Measurements from ENCODE around the gene MRPL49. TPM values are rescaled to one million over a fixed set of nuclear protein-coding genes. Genes with fewer than 3 reads are reported as not detected.

MRPL49 gene
- total and polyA plus RNA-seq, 2 experiments from 2014 or later = 27.7 to 61.9 TPM

DNA sequence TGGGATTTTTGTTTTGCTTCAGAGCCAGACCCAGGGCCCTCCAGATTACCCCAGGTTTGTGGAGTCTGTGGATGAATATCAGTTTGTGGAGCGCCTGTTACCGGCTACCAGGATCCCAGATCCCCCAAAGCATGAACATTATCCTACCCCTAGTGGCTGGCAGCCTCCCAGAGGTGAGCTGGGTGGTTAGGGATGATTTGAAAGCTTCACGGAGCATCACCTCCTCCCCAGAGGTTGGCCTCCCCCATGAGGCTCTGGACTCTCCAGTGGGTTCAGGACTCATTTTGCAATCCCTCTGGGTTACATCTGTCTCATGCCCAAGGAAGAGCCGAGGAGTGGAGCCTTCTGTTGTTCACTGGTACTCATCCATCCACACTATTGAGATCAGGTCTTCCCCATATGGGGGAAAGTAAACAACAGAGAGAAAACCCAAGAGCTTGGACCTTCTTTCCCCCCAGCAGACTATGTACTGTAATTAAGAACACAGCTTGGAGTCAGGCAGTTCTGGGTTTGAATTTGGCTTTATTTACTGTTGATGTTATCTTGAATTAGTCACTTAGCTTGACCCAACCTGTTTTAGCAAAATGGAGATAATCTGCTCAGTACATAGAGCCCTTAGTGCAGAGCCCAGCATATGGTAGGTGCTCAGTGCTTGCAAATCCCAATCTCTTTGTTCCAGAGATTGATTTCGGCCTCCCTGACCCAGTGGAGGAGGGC lies 2.5 kb downstream of the MRPL49 start:
- Histone ChIP-seq H3K9me2 (ENCODE audit: insufficient read depth) (no peaks in the 10 kb centered on the region), H3K4me2 (no peak overlapping the region), H3F3A (replicated peaks; ENCODE audit: low read depth) (peaks cover 27% of the 10 kb centered on the region), H3K27me3 (ENCODE audit: insufficient read depth) (no peaks in the 10 kb centered on the region), H3K27ac (ENCODE audit: low read depth) (no peak overlapping the region), H3K36me3 (ENCODE audit: insufficient read depth) (peaks cover 20% of the 10 kb centered on the region), H4K20me1 (replicated peaks; ENCODE audit: insufficient read depth) (peaks cover 10% of the 10 kb centered on the region), H3K4me3 (no peak overlapping the region), H2AFZ (no peak overlapping the region), H3K4me1 (ENCODE audit: insufficient read depth) (peaks cover 11% of the 10 kb centered on the region), H3K79me2 (replicated peaks; ENCODE audit: insufficient read depth) (peaks cover 41% of the 10 kb centered on the region)
- Mint-ChIP-seq H3K4me3 (peak overlapping the region; percentile 52), H3K36me3 (ENCODE audit: low read depth) (peaks cover 73% of the 10 kb centered on the region), H3K4me1 (peaks cover 12% of the 10 kb centered on the region), H3K9me3 (no peaks in the 10 kb centered on the region; the same call in 2 of the 3 replicates), H3K27ac (no peak overlapping the region; the same call in 1 of the 2 replicates), H3K27me3 (ENCODE audit: insufficient read depth, low read depth, poor library complexity) (peaks cover 11% of the 10 kb centered on the region)
- ATAC-seq = no peak
- DNase-seq (ENCODE audit: low spot score) = no peak
- no peak for TF ChIP-seq ZNF331 (CRISPR knock-in tag; IDR thresholded peaks at IDR 0.05; ENCODE audit: low read depth)
- no peak for TF ChIP-seq ZNF114 (CRISPR knock-in tag; IDR thresholded peaks at IDR 0.05)
- TF ChIP-seq, protein P1, sequence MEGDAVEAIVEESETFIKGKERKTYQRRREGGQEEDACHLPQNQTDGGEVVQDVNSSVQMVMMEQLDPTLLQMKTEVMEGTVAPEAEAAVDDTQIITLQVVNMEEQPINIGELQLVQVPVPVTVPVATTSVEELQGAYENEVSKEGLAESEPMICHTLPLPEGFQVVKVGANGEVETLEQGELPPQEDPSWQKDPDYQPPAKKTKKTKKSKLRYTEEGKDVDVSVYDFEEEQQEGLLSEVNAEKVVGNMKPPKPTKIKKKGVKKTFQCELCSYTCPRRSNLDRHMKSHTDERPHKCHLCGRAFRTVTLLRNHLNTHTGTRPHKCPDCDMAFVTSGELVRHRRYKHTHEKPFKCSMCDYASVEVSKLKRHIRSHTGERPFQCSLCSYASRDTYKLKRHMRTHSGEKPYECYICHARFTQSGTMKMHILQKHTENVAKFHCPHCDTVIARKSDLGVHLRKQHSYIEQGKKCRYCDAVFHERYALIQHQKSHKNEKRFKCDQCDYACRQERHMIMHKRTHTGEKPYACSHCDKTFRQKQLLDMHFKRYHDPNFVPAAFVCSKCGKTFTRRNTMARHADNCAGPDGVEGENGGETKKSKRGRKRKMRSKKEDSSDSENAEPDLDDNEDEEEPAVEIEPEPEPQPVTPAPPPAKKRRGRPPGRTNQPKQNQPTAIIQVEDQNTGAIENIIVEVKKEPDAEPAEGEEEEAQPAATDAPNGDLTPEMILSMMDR (conservative IDR thresholded peaks at IDR 0.05; ENCODE audit: low read depth in 2 of 2) = no peak

DNA sequence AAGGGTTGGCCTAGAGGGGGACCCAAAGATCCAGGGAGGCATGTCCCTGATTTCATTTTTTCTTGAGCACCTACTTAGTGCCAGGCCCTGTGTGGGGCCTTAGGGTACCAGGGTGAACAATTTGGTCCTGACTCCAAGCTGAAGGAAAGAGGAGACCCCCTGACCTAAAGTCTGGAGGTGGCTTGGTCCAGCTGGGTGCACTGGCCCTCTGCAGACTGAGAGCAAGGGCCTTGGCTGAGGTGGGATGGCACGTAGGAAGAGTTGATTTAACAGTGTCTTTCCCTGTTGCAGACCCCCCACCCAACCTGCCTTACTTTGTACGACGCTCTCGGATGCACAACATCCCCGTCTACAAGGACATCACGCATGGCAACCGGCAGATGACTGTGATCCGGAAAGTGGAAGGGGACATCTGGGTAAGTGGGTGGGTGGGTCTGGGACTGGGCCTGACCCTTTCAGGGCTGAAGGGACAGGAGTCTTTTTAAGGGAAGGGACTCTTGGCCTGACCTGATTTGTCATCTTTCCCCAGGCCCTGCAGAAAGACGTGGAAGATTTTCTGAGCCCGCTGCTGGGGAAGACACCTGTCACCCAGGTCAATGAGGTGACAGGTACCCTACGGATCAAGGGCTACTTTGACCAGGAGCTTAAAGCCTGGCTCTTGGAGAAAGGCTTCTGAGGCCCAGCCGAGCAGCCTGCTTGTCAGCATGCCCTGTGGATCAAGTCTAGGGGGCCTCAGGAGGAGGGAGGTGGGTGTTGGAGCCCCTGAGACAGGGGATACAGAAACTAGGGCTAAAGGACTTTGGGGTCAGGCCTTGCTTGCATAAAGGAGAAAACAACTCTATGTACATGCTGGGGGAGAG lies 3.3 kb downstream of the MRPL49 start:
- peaks cover 65% of the 10 kb centered on the region for H3K36me3 Mint-ChIP-seq (ENCODE audit: low read depth)
- TF ChIP-seq, protein P2, sequence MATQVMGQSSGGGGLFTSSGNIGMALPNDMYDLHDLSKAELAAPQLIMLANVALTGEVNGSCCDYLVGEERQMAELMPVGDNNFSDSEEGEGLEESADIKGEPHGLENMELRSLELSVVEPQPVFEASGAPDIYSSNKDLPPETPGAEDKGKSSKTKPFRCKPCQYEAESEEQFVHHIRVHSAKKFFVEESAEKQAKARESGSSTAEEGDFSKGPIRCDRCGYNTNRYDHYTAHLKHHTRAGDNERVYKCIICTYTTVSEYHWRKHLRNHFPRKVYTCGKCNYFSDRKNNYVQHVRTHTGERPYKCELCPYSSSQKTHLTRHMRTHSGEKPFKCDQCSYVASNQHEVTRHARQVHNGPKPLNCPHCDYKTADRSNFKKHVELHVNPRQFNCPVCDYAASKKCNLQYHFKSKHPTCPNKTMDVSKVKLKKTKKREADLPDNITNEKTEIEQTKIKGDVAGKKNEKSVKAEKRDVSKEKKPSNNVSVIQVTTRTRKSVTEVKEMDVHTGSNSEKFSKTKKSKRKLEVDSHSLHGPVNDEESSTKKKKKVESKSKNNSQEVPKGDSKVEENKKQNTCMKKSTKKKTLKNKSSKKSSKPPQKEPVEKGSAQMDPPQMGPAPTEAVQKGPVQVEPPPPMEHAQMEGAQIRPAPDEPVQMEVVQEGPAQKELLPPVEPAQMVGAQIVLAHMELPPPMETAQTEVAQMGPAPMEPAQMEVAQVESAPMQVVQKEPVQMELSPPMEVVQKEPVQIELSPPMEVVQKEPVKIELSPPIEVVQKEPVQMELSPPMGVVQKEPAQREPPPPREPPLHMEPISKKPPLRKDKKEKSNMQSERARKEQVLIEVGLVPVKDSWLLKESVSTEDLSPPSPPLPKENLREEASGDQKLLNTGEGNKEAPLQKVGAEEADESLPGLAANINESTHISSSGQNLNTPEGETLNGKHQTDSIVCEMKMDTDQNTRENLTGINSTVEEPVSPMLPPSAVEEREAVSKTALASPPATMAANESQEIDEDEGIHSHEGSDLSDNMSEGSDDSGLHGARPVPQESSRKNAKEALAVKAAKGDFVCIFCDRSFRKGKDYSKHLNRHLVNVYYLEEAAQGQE (IDR thresholded peaks at IDR 0.05; ENCODE audit: unreplicated experiment) = no peak
- no peak for TF ChIP-seq ZNF331 (CRISPR knock-in tag; IDR thresholded peaks at IDR 0.05; ENCODE audit: low read depth)
- TF ChIP-seq NANOG (IDR thresholded peaks at IDR 0.05; ENCODE audit: borderline replicate concordance) = no peak
- no peak for TF ChIP-seq POLR2AphosphoS5 (IDR thresholded peaks at IDR 0.05; ENCODE audit: low read depth)
- TF ChIP-seq, protein P1 (conservative IDR thresholded peaks at IDR 0.05; ENCODE audit: low read depth in 2 of 2) = no peak
- TF ChIP-seq STAT1 (IDR thresholded peaks at IDR 0.05; ENCODE audit: unreplicated experiment) = no peak
- no peak for TF ChIP-seq JUNB (IDR thresholded peaks at IDR 0.05; ENCODE audit: unreplicated experiment)

More for the DNA sequence above, 3.3 kb downstream of the MRPL49 start:
- H2AFZ ChIP-seq = no peak overlapping the region
- Mint-ChIP-seq H3K4me3 (no peak overlapping the region), H3K4me1 (peaks cover 12% of the 10 kb centered on the region), H3K27me3 (ENCODE audit: insufficient read depth, low read depth, poor library complexity) (peaks cover 8% of the 10 kb centered on the region), H3K27ac (no peak overlapping the region), H3K9me3 (no peaks in the 10 kb centered on the region; the same call in 2 of the 3 replicates)
- H3K79me2 ChIP-seq (replicated peaks; ENCODE audit: insufficient read depth) = peaks cover 34% of the 10 kb centered on the region
- no peak overlapping the region for H3K27ac ChIP-seq (ENCODE audit: low read depth)
- no peaks in the 10 kb centered on the region for H3K27me3 ChIP-seq (ENCODE audit: insufficient read depth)
- H3K4me3 ChIP-seq = no peak overlapping the region
- peaks cover 19% of the 10 kb centered on the region for H3F3A ChIP-seq (replicated peaks; ENCODE audit: low read depth)
- DNase-seq (ENCODE audit: low spot score) (no peak), ATAC-seq (no peak)
- H3K4me2 ChIP-seq = no peak overlapping the region
- H4K20me1 ChIP-seq (replicated peaks; ENCODE audit: insufficient read depth) = peaks cover 7% of the 10 kb centered on the region
- H3K36me3 ChIP-seq (ENCODE audit: insufficient read depth) = peaks cover 12% of the 10 kb centered on the region
- H3K9me2 ChIP-seq (ENCODE audit: insufficient read depth) = no peaks in the 10 kb centered on the region
- peaks cover 11% of the 10 kb centered on the region for H3K4me1 ChIP-seq (ENCODE audit: insufficient read depth)
